K562 treated with DMSO at 1 percent for 48 hours (cell line): Measurements from ENCODE around the gene RAB17. TPM values are rescaled to one million over a fixed set of nuclear protein-coding genes. Genes with fewer than 3 reads are reported as not detected.

Experiments
- total RNA-seq: library from RNA; unstranded; fragments of 300-600 nt; gene quantifications from 2 replicates; pipeline ENCODE4 v1.2.3, GENCODE V29; 2022; ENCODE audit warnings: low replicate concordance; ENCODE audit errors: extremely low read depth

The RAB17 gene
- total RNA-seq: not detected in 2 replicates

DNA sequence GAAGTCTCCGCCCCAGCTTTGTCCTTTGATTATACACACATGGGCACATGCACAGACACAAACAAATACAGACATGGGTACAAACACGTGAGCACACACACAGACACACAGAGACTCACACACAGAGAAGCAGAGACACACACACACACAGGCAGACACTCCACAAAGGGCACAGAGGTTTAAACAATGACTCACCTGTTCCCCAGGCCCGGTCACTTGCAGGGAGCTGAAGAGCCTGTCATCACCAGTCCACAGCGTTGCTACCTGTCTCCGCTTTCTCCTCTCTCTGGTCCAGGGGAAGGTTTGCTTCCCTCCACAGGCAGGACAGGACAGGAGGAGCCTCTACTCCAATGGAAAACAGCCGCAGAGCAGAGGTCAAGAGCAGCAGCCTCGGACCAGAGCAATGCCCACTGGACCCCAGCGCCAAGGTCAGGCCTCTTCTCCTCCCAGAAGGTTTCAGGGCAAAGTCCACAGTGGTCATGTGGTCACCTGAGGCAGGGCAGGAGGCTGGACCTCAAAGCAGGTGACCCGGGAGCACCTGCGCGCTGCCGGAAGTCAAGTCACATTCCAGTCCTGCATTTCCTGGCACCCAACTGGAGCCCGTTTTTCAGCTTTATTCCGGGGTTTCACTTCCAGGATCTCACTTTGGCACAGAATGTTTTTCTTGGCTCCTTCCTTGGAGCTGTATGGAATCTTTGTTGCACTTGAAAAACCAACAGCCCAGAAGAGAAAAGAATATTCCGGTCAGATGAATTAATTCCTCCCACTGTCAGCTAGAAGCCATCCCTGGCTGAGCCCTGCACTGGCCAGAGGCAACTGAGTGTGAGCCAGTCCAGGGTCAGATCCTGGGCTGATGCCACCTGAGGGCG, at the start of gene RAB17:
TSS of gene RAB17 (minus strand) at position 463 of the 869 bp plus-strand sequence. CDS start 4,580 bp downstream, outside the sequence.

GRCh38 chr2:237627441-237628246, 37.1 kb upstream of the RAB17 start, which contains the start of gene LRRFIP1:
Gene LRRFIP1 (plus strand): TSS chr2:237627587. CDS start chr2:237627645, 58 bp downstream.

GRCh38 chr2:237566401-237567235, 23.9 kb downstream of the RAB17 start, which contains the start of gene PRLH:
Gene PRLH (plus strand): TSS chr2:237566574. CDS start chr2:237566574, 0 bp downstream.

Other genes with a start within 250 kb of the RAB17 start
- gene COL6A3, start 176.6 kb downstream of the RAB17 start, total RNA-seq: 39.9 TPM in 1 of 2 replicates, not detected in the other
- not detected in 2 replicates for gene MLPH, start 103.5 kb downstream of the RAB17 start, total RNA-seq
- gene PRLH, start 24.2 kb downstream of the RAB17 start, total RNA-seq: not detected in 2 replicates
- not detected in 2 replicates for gene LRRFIP1, start 36.9 kb upstream of the RAB17 start, total RNA-seq
- not detected in 2 replicates for gene RBM44, start 208.0 kb upstream of the RAB17 start, total RNA-seq